ENCODE data around the gene PTPRA. TPM values are rescaled to one million over a fixed set of nuclear protein-coding genes. Genes with fewer than 3 reads are reported as not detected.

Gene PTPRA
- total and polyA plus RNA-seq, 2 of the 8 experiments (the other 6 are each of a cell fraction or from before 2014, with no cell fraction given): 47.7 to 51.3 TPM

- TF ChIP-seq KDM4A (IDR thresholded peaks at IDR 0.05; ENCODE audit: low read depth, low read length, severe bottlenecking) (peak; percentile 53), CBX5 (IDR thresholded peaks at IDR 0.05; ENCODE audit: low read depth, low read length) (no peak), EGR1 (IDR thresholded peaks at IDR 0.05; ENCODE audit: borderline replicate concordance, low read depth, low read length) (no peak), CHD1 (IDR thresholded peaks at IDR 0.05; ENCODE audit: low read depth, low read length) (no peak), MAX (IDR thresholded peaks at IDR 0.05) (peak; percentile 97), HDAC6 (IDR thresholded peaks at IDR 0.05; ENCODE audit: low read depth, low read length) (no peak)
- TF ChIP-seq, protein P1, sequence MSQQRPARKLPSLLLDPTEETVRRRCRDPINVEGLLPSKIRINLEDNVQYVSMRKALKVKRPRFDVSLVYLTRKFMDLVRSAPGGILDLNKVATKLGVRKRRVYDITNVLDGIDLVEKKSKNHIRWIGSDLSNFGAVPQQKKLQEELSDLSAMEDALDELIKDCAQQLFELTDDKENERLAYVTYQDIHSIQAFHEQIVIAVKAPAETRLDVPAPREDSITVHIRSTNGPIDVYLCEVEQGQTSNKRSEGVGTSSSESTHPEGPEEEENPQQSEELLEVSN (IDR thresholded peaks at IDR 0.05): peak; percentile 96
Observed at GRCh38 chr20:3071610-3072529, 198.6 kb downstream of the PTPRA start, which contains the start of gene OXT (continued).
